ENCODE measurements around the gene HMHB1. TPM values are rescaled to one million over a fixed set of nuclear protein-coding genes. Genes with fewer than 3 reads are reported as not detected.

Gene HMHB1
- total RNA-seq, 1 experiment from 2014 or later = not detected

GRCh38 chr5:143837306-143837848 lies 25.4 kb downstream of the HMHB1 start:
- no peaks in the 10 kb centered on the region for H3K79me2 ChIP-seq (ENCODE audit: insufficient read depth, low read length)
- H2BK20ac ChIP-seq (ENCODE audit: low read depth, low read length, poor library complexity, severe bottlenecking) = no peak overlapping the region
- no peaks in the 10 kb centered on the region for H3K36me3 Mint-ChIP-seq (ENCODE audit: insufficient read depth in 1 of 3, low read depth in 3 of 3)
- H2BK5ac ChIP-seq (ENCODE audit: insufficient read length, low read length) = no peak overlapping the region
- DNase-seq = no peak
- no peak overlapping the region for H3K56ac ChIP-seq (ENCODE audit: insufficient read length, low read depth, low read length)
- H3K27ac Mint-ChIP-seq = no peak overlapping the region
- H3K4me3 Mint-ChIP-seq = no peak overlapping the region
- no peak overlapping the region for H3K14ac ChIP-seq (ENCODE audit: insufficient read depth, low read length)
- no peak overlapping the region for H3K18ac ChIP-seq (ENCODE audit: insufficient read length, low read depth, low read length)
- no peaks in the 10 kb centered on the region for H3K27me3 Mint-ChIP-seq (ENCODE audit: low read depth)
- H3K9me3 Mint-ChIP-seq = no peaks in the 10 kb centered on the region
- H2AFZ ChIP-seq (ENCODE audit: low read length) = no peak overlapping the region
- H3K9me3 ChIP-seq (ENCODE audit: control insufficient read depth, low read depth, low read length) = no peaks in the 10 kb centered on the region
- no peak overlapping the region for H4K5ac ChIP-seq (ENCODE audit: insufficient read length, low read depth, low read length)
- no peaks in the 10 kb centered on the region for H3K27me3 ChIP-seq (ENCODE audit: insufficient read depth, low read length)
- no peak overlapping the region for H4K8ac ChIP-seq (replicated peaks; ENCODE audit: insufficient read length, low read depth, low read length)
- no peak overlapping the region for H3K27ac ChIP-seq (ENCODE audit: insufficient read length, low read depth, low read length)
- H4K20me1 ChIP-seq (ENCODE audit: control insufficient read depth, insufficient read depth, insufficient read length) = no peaks in the 10 kb centered on the region
- H2BK12ac ChIP-seq (ENCODE audit: insufficient read length, low read depth, low read length) = no peak overlapping the region
- H3K9ac ChIP-seq (ENCODE audit: extremely low read depth, insufficient read length, low read length) = no peak overlapping the region
- H3K79me1 ChIP-seq (ENCODE audit: insufficient read depth, low read depth, low read length, poor library complexity, severe bottlenecking) = no peaks in the 10 kb centered on the region
- no peak overlapping the region for H2BK15ac ChIP-seq (ENCODE audit: low read depth, low read length)
- no peak overlapping the region for H4K91ac ChIP-seq (ENCODE audit: insufficient read length, low read depth, low read length)
- H3K4ac ChIP-seq (ENCODE audit: low read depth, low read length) = no peak overlapping the region
- H3T11ph ChIP-seq (ENCODE audit: low read length) = no peak overlapping the region
- H3K4me2 ChIP-seq (ENCODE audit: insufficient read depth, insufficient read length, low read length) = no peak overlapping the region
- H2BK120ac ChIP-seq (ENCODE audit: low read depth, low read length, poor library complexity, severe bottlenecking) = no peak overlapping the region
- H2AK5ac ChIP-seq (ENCODE audit: insufficient read length, low read length) = no peak overlapping the region
- H3K4me1 Mint-ChIP-seq = peaks cover 7 to 9% of the 10 kb centered on the region in 2 experiments
- no peak overlapping the region for H3K23ac ChIP-seq (ENCODE audit: insufficient read length, low read depth, low read length)
- no peak for TF ChIP-seq CTCF (conservative IDR thresholded peaks at IDR 0.05)
- no CpG with 5 or more reads among the region's 7 CpGs for WGBS (ENCODE audit: extremely low coverage, insufficient read length, low lambda C conversion rate)
- no peaks in the 10 kb centered on the region for H3K23me2 ChIP-seq (ENCODE audit: insufficient read length, low read depth, low read length, poor library complexity, severe bottlenecking)
- no peaks in the 10 kb centered on the region for H3K4me1 ChIP-seq (ENCODE audit: insufficient read depth, low read length)

All from H9 (cell line).